Measurements from ENCODE around the gene SLC27A2.
"Not testable (repeated sequence)": the region's sequence is repeated elsewhere in the genome, so short reads cannot be mapped to it uniquely, and the experiment has no call there.

The SLC27A2 gene

GRCh38 chr15:50164458-50164857 lies 17.5 kb upstream of the SLC27A2 start:
- DNase-seq, result no peak

- DNase-seq, result no peak
Observed at GRCh38 chr15:50166216-50166615, 15.8 kb upstream of the SLC27A2 start.

- no peak for DNase-seq
Observed at GRCh38 chr15:50167110-50167509, 14.9 kb upstream of the SLC27A2 start.

GRCh38 chr15:50168379-50168778 lies 13.6 kb upstream of the SLC27A2 start:
- DNase-seq, result no peak

GRCh38 chr15:50168783-50169411 lies 13.1 kb upstream of the SLC27A2 start:
- no peak for DNase-seq

GRCh38 chr15:50172360-50172895 lies 9.6 kb upstream of the SLC27A2 start:
- not testable (repeated sequence) for DNase-seq

- no peak for DNase-seq
Observed at GRCh38 chr15:50176869-50177268, 5.1 kb upstream of the SLC27A2 start.

GRCh38 chr15:50180091-50180490 lies 1.9 kb upstream of the SLC27A2 start:
- no peak for DNase-seq

- DNase-seq, result no peak
Observed at GRCh38 chr15:50180582-50180981, 1.4 kb upstream of the SLC27A2 start.

- peak; percentile 10 for DNase-seq
Observed at GRCh38 chr15:50181201-50181968, 611 bp upstream of the SLC27A2 start.

GRCh38 chr15:50182219-50183013 lies 420 bp downstream of the SLC27A2 start:
- DNase-seq, result peak; percentile 60

GRCh38 chr15:50183112-50183794 lies 1.3 kb downstream of the SLC27A2 start:
- DNase-seq, result no peak

- DNase-seq, result no peak
Observed at GRCh38 chr15:50184863-50185504, 3.0 kb downstream of the SLC27A2 start.

GRCh38 chr15:50186090-50186489 lies 4.1 kb downstream of the SLC27A2 start:
- DNase-seq, result no peak

- DNase-seq, result no peak
Observed at GRCh38 chr15:50186752-50187151, 4.8 kb downstream of the SLC27A2 start.

GRCh38 chr15:50187525-50187924 lies 5.5 kb downstream of the SLC27A2 start:
- no peak for DNase-seq

GRCh38 chr15:50187997-50188396 lies 6.0 kb downstream of the SLC27A2 start:
- DNase-seq, result no peak

GRCh38 chr15:50188793-50189192 lies 6.8 kb downstream of the SLC27A2 start:
- not testable (repeated sequence) for DNase-seq

- DNase-seq, result no peak
Observed at GRCh38 chr15:50189633-50190032, 7.6 kb downstream of the SLC27A2 start.

GRCh38 chr15:50190166-50190570 lies 8.2 kb downstream of the SLC27A2 start:
- no peak for DNase-seq

GRCh38 chr15:50190723-50191122 lies 8.7 kb downstream of the SLC27A2 start:
- no peak for DNase-seq

GRCh38 chr15:50192164-50192563 lies 10.2 kb downstream of the SLC27A2 start:
- no peak for DNase-seq

Data from NCI-H510A treated with DMSO at 0.1 percent for 48 hours (cell line).